ENCODE measurements around the gene CLEC3B.

DNA sequence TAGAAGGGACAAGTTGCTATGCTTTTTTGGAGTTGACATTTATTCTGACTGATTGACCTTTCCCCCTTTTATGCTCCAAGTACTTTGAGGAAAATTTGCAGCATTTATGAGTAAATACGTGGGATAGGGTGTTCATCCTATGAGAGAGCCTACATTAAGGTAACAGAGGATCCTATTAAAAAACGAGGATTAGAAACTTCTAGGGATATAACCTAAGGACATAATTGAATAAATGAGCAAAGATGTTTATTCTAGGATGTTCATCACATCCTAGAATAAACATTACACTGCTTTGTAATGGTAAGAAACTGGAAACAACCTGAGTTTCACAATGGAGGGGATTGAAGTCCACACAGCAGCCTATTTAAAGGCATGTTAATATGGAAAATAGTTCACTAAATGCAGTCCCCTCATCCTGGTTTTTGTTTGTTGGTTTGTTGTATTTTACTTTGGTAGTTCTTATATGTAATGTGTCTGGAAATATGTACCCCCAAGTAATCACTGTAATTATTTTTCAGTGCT, 23.9 kb upstream of the CLEC3B start:
- TF ChIP-seq, protein P1, sequence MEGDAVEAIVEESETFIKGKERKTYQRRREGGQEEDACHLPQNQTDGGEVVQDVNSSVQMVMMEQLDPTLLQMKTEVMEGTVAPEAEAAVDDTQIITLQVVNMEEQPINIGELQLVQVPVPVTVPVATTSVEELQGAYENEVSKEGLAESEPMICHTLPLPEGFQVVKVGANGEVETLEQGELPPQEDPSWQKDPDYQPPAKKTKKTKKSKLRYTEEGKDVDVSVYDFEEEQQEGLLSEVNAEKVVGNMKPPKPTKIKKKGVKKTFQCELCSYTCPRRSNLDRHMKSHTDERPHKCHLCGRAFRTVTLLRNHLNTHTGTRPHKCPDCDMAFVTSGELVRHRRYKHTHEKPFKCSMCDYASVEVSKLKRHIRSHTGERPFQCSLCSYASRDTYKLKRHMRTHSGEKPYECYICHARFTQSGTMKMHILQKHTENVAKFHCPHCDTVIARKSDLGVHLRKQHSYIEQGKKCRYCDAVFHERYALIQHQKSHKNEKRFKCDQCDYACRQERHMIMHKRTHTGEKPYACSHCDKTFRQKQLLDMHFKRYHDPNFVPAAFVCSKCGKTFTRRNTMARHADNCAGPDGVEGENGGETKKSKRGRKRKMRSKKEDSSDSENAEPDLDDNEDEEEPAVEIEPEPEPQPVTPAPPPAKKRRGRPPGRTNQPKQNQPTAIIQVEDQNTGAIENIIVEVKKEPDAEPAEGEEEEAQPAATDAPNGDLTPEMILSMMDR (IDR thresholded peaks at IDR 0.05), result no peak
- TF ChIP-seq POLR2A (IDR thresholded peaks at IDR 0.05) (no peak), POLR2AphosphoS5 (IDR thresholded peaks at IDR 0.05) (no peak), EP300 (IDR thresholded peaks at IDR 0.05) (no peak)
